Fibroblast of lung (primary cell): ENCODE data around the gene SMYD5. TPM values are rescaled to one million over a fixed set of nuclear protein-coding genes. Genes with fewer than 3 reads are reported as not detected.

Experiments used
- DNase-seq, 2 donors: peaks; one replicate each; pipeline versions ENCODE4 v3.0.0 to v3.0.0-alpha.2; 2010; ENCODE audit warnings: low read depth in 2 of 2
- H2AFZ ChIP-seq: 2 replicates; pipeline ENCODE4 v1.5.1; 2012; ENCODE audit warnings: low read length, control low read depth, inconsistent platforms
- H3K27ac ChIP-seq: 2 replicates; pipeline ENCODE4 v1.5.1; 2011; ENCODE audit warnings: low read length, control low read depth; ENCODE audit not compliant: insufficient read depth
- H3K27me3 ChIP-seq: 2 replicates; pipeline ENCODE4 v1.5.1; 2011; ENCODE audit warnings: mild to moderate bottlenecking, low read length; ENCODE audit not compliant: control insufficient read depth, insufficient read depth
- H3K36me3 ChIP-seq: 2 replicates; pipeline ENCODE4 v1.5.1; 2011; ENCODE audit warnings: low read length; ENCODE audit not compliant: control insufficient read depth, insufficient read depth
- H3K4me1 ChIP-seq: 2 replicates; pipeline ENCODE4 v1.5.1; 2011; ENCODE audit warnings: low read length; ENCODE audit not compliant: control insufficient read depth, insufficient read depth; ENCODE audit errors: extremely low read depth
- H3K4me2 ChIP-seq: 2 replicates; pipeline ENCODE4 v1.5.1; 2011; ENCODE audit warnings: low read length, control low read depth; ENCODE audit not compliant: insufficient read depth; ENCODE audit errors: extremely low read depth
- H3K4me3 ChIP-seq, 4 experiments: fragments of 200-600 bp in 1 of 4; sonication (generic) in 1 of 4; replicated peaks in 1 of 4; 2 replicates each; pipeline ENCODE4 v1.5.1; 2011 to 2016; ENCODE audit warnings: low read length in 4 of 4, low read depth in 3 of 4, mild to moderate bottlenecking in 3 of 4, control low read depth in 2 of 4, inconsistent platforms in 1 of 4, mixed read lengths in 1 of 4; ENCODE audit not compliant: insufficient read depth in 1 of 4; ENCODE audit errors: control extremely low read depth in 1 of 4
- H3K79me2 ChIP-seq: 2 replicates; pipeline ENCODE4 v1.5.1; 2012; ENCODE audit warnings: mild to moderate bottlenecking, low read length, inconsistent platforms; ENCODE audit not compliant: control insufficient read depth, insufficient read depth
- H3K9ac ChIP-seq: 2 replicates; pipeline ENCODE4 v1.5.1; 2011; ENCODE audit warnings: mild to moderate bottlenecking, low read length, control low read depth; ENCODE audit not compliant: insufficient read depth
- H3K9me3 ChIP-seq: 2 replicates; pipeline ENCODE4 v1.5.1; 2012; ENCODE audit warnings: low read depth, low read length; ENCODE audit not compliant: control insufficient read depth, insufficient read depth
- H4K20me1 ChIP-seq: 2 replicates; pipeline ENCODE4 v1.5.1; 2011; ENCODE audit warnings: low read length; ENCODE audit not compliant: control insufficient read depth, insufficient read depth; ENCODE audit errors: extremely low read depth
- CTCF ChIP-seq, 2 donors: IDR thresholded peaks in 1 of 2; conservative IDR thresholded peaks in 1 of 2; 1 replicate in 1 of 2; 2 replicates in 1 of 2; pipeline ENCODE4 v1.5.1; 2011 to 2012; ENCODE audit warnings: low read length in 2 of 2, control low read depth in 1 of 2, inconsistent platforms in 1 of 2, low read depth in 1 of 2, mild to moderate bottlenecking in 1 of 2
- EZH2 ChIP-seq: IDR thresholded peaks from 2 replicates; pipeline ENCODE4 v1.5.1; 2012; ENCODE audit warnings: low read length, control low read depth, mild to moderate bottlenecking; ENCODE audit errors: missing control alignments
- polyA plus RNA-seq, 2 donors: library from polyadenylated mRNA; depleted of rRNA in 1 of 2; stranded (reverse) in 1 of 2; unstranded in 1 of 2; fragments of >200 nt; gene quantifications; 2 replicates each; pipeline ENCODE4 v1.2.1, GENCODE V29; 2011 to 2012; ENCODE audit warnings: missing spikeins in 1 of 2
- total RNA-seq: library from RNA; depleted of rRNA; stranded (reverse); fragments of >200 nt; gene quantifications from 2 replicates; pipeline ENCODE4 v1.2.1, GENCODE V29; 2014

The SMYD5 gene
- total and polyA plus RNA-seq, 2 donors (not counting 1 experiment from before 2014, with no cell fraction given), result 16.9 to 19.0 TPM

- H3K27me3 ChIP-seq, result no peaks in the 10 kb centered on the region
- no peaks in the 10 kb centered on the region for H4K20me1 ChIP-seq
- H3K79me2 ChIP-seq, result peaks cover 69% of the 10 kb centered on the region
- no peak overlapping the region for H3K4me2 ChIP-seq
- TF ChIP-seq EZH2 (no peak), CTCF (conservative IDR thresholded peaks at IDR 0.05 in 1 of 2, IDR thresholded peaks at IDR 0.05 in 1 of 2; ENCODE audit: low read depth in 1 of 2, low read length in 2 of 2) (no peak)
- H3K9me3 ChIP-seq, result no peaks in the 10 kb centered on the region
- peaks cover 4% of the 10 kb centered on the region for H3K4me1 ChIP-seq
- no peak for DNase-seq
- no peak overlapping the region for H3K27ac ChIP-seq
- H2AFZ ChIP-seq, result no peak overlapping the region
- H3K36me3 ChIP-seq, result peaks cover 6% of the 10 kb centered on the region
- no peak overlapping the region for H3K4me3 ChIP-seq
- H3K9ac ChIP-seq, result no peak overlapping the region
Measured at GRCh38 chr2:73238149-73238548, 24.1 kb downstream of the SMYD5 start.

DNA sequence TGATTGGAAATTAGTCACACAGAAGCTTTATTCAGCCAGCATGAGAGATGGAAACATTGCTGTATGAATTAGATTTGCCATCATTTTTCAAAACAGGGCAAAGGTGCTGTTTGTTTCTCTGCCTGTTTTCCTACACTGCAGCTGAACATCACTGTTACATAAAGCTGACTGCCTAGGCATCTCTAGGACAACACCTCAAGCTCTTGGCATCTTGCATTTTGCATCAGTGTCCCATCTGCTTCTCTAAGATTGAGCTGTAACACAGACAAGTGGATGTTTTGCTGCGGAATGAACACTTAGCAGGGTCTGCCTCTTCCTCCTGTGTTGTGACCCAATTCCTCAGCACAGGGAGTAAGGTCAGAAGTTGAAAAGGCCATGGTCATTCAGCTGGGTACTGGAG, 24.9 kb downstream of the SMYD5 start:
- H3K36me3 ChIP-seq, result peaks cover 7% of the 10 kb centered on the region
- H2AFZ ChIP-seq, result no peak overlapping the region
- DNase-seq, result no peak
- no peak overlapping the region for H3K4me2 ChIP-seq
- H3K79me2 ChIP-seq, result peaks cover 69% of the 10 kb centered on the region
- no peaks in the 10 kb centered on the region for H4K20me1 ChIP-seq
- TF ChIP-seq CTCF (conservative IDR thresholded peaks at IDR 0.05 in 1 of 2, IDR thresholded peaks at IDR 0.05 in 1 of 2; ENCODE audit: low read depth in 1 of 2, low read length in 2 of 2), result no peak
- no peak for TF ChIP-seq EZH2
- H3K4me1 ChIP-seq, result peaks cover 4% of the 10 kb centered on the region
- no peaks in the 10 kb centered on the region for H3K27me3 ChIP-seq
- no peak overlapping the region for H3K9ac ChIP-seq
- H3K9me3 ChIP-seq, result no peaks in the 10 kb centered on the region
- H3K4me3 ChIP-seq, result no peak overlapping the region
- no peak overlapping the region for H3K27ac ChIP-seq

GRCh38 chr2:73239776-73240175, 25.7 kb downstream of the SMYD5 start:
- peak; percentile 44 to 72 for DNase-seq
- no peak overlapping the region for H3K9ac ChIP-seq
- no peak overlapping the region for H3K4me3 ChIP-seq

More at GRCh38 chr2:73239776-73240175, 25.7 kb downstream of the SMYD5 start:
- Histone ChIP-seq H3K79me2 (peaks cover 63% of the 10 kb centered on the region), H3K4me1 (peaks cover 4% of the 10 kb centered on the region), H3K9me3 (no peaks in the 10 kb centered on the region), H3K36me3 (peaks cover 13% of the 10 kb centered on the region), H3K27ac (no peak overlapping the region), H3K4me2 (no peak overlapping the region), H3K27me3 (no peaks in the 10 kb centered on the region), H4K20me1 (no peaks in the 10 kb centered on the region), H2AFZ (no peak overlapping the region)
- no peak for TF ChIP-seq CTCF (conservative IDR thresholded peaks at IDR 0.05 in 1 of 2, IDR thresholded peaks at IDR 0.05 in 1 of 2; ENCODE audit: low read depth in 1 of 2, low read length in 2 of 2)
- no peak for TF ChIP-seq EZH2
